GM21717 (cell line): ENCODE measurements around the gene CERCAM.
"Not testable (repeated sequence)": the region's sequence is repeated elsewhere in the genome, so short reads cannot be mapped to it uniquely, and the experiment has no call there.

Source experiments
- ATAC-seq: cut with Tn5 transposase; IDR thresholded peaks from one replicate; pipeline ENCODE4 v1.9.1; 2021; ENCODE audit warnings: mild to moderate bottlenecking, moderate library complexity; ENCODE audit not compliant: unreplicated experiment

The CERCAM gene

DNA sequence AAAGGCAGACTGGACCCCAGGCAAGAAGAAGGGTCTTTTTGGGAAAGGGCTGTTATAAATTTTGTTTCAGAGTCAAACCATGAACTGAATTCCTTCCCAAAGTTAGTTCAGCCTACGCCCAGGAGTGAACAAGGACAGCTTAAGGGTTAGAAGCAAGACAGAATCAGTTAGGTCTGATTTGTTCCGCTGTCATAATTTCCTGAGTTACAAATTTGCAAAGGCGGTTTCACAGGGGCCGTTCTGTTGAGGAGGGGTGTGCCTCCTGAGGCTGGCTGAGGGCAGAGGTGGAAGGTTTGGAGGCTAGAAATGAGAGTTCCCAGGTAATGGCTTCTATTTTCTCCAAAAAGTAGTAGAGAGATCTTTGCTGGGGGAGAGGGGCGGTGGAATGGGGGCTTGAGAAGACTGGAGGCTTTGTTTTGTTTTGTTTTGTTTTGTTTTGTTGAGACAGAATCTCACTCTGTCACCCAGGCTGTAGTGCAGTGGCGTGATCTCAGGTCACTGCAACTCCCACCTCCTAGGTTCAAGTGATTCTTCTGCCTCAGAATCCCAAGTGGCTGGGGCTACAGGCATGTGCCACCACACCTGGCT lies 4.1 kb upstream of the CERCAM start:
- no peak for ATAC-seq

DNA sequence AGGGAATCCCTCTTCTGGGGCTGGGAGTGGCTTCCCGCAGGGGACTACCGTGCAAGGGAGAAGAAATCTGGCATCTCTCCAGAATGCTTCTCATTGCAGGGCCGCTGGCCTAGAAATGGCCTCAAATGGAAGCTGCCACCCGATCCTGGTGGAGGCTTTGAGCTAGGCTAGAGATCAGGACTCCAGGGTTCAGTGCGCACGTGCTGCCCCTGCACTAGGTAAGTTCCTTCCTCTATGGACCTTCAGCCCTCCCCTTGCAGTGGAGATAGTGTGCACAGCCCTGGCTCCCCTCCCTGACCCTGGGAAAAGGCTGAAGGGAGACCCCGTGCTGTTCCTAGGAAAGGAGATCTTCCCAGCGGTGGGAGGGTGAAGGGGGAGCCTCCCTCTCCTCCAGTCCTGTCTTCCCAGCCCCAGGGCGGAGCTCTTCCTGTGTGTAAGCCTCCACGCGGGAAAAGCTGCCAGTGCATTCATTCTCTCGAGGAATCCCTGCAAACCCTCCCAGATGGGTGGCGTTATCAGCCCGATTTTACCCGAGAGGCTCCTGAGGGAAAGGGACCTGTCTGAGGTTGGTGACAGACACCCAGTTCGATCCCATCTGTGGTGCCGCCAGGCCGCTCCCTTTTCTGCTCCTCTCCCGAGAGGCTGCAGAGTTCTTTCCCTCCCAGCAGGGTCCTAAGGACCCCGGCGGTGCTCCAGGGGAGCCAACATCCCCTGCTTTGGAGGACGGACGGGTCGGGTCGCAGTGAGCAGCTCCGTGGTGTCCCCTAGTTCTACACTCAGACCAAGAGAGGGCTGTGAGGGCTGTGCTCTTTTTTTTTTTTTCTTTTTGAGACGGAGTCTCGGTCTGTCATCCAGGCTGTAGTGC lies 1.4 kb upstream of the CERCAM start:
- no peak for ATAC-seq

DNA sequence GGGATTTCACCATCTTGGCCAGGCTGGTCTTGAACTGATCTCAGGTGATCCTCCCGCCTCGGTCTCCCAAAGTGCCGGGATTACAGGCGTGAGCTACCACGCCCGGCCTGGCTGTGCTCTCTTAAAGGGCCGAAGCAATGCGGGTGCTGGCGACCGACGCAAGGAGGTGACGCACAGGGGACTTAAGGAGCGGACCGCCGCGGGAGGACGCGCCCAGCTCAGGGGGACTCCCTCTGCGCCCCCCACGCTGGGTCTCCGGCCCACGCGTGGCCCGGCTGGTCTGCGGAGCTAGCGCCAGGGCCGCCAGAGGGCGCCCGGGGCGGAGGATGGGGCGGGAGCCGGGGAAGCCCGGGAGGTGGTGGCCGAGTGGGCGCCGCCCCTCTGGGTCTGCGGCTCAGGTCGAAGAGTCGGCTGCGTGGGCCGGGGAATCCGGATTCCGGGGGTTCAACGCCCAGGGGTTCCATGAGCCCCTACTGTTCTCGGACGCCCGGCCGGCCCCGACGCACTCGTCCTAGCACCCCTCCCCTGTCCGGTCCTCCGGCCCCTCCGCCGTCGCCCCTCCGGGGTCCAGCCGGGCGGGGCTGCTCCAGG lies 502 bp upstream of the CERCAM start:
- peak; percentile 74 for ATAC-seq

DNA sequence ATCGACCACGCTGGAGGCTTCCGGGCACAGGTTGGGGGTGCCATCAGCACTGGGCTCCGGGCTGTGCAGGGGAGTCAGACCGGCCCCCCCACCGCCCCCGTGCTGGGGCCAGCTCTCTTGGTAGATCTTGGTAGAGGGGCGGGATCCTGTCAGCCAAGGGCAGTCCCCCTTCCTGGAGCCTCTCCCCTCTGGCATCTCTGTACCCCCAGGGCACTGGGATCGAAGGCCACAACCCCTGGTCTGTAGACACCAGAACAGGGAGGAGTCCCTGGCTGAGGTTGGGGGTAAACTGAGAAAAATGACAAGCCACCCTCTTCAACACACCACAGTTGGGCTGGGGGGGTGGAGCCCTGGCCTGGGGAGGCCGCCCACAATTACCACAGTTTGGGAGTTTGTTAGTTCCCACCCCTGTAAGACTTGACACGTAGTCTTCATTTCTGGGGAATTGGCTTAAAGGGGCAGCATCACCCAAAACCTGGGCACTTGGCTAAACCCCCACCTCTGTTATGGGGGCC lies 882 bp downstream of the CERCAM start:
- no peak for ATAC-seq

DNA sequence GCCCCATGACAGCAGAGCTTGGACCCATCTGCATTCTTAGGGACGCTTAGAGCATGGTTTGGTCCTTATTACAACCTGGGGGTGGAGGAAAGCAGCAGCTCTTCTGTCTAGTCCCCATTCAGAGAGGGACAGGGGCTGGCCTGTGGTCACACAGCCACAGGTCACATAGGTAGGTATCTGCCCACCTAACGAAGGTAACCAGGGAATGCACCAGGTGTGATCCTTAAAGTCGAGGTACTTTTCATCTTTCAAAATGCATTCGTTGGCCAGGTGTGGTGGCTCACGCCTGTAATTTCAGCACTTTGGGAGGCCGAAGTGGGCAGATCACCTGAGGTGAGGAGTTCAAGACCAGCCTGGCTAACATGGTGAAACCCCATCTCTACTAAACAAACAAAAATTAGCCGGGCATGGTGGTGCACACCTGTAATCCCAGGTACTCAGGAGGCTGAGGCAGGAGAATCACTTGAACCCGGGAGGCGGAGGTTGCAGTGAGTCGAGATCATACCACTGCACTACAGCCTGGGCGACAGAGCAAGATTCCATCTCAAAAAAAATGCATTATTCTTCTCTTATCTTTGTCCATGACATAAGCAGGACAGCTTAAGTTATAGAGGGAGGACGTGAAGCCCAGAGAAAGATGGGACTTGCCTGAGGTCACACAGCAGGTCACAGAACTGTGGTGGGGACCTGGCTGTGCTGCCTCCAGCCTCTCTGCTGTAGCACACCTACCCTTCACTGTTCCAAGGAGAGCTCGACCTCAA lies 1.5 kb downstream of the CERCAM start:
- ATAC-seq = not testable (repeated sequence)

DNA sequence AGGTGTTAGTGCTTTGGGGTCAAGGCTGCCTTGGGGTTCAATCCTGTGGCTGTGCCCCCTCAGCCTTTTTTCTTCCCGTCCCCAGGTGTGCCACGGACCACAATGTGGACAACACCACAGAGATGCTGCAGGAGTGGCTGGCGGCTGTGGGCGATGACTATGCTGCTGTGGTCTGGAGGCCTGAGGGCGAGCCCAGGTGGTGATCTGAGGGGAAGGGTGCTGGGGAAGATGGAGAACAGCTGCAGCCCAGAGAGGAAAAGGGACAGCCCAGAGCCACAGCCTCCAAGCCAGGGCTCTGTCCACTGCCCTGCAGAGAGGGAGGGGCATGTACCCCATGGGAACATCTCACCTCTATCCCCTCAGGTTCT lies 2.1 kb downstream of the CERCAM start:
- ATAC-seq = no peak

DNA sequence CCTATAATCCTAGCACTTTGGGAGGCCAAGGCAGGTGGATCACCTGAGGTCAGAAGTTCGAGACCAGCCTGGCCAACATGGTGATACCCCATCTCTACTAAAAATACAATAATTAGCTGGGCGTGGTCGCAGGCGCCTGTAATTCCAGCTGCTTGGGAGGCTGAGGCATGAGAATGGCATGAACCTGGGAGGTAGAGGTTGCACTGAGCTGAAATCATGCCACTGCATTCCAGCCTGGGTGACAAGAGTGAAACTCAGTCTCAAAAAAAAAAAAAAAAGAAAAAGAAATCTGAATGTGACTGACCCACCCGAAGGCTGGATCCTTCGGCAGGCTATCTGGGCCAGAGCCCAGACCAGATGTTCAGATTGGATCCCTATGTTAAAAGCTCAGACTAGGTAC lies 2.7 kb downstream of the CERCAM start:
- ATAC-seq = not testable (repeated sequence)

DNA sequence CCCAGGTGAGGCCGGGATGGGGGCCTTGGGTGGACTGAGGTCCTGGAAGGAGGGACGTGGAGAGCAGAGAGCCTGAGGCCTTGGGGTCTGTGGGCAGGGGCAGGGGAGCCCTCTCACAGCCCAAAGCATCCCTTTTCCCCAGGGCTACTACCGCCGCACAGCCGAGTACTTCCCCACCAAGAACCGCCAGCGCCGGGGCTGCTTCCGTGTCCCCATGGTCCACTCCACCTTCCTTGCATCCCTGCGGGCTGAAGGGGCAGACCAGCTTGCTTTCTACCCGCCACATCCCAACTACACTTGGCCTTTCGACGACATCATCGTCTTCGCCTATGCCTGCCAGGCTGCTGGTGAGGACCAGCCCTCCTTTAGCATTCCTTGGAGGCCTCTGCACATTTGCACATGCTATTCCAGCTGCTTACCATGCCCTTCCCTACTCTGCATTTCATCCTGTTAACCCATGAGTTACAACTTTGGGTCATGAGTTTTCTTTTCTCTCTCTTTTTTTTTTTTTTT lies 3.7 kb downstream of the CERCAM start:
- no peak for ATAC-seq

DNA sequence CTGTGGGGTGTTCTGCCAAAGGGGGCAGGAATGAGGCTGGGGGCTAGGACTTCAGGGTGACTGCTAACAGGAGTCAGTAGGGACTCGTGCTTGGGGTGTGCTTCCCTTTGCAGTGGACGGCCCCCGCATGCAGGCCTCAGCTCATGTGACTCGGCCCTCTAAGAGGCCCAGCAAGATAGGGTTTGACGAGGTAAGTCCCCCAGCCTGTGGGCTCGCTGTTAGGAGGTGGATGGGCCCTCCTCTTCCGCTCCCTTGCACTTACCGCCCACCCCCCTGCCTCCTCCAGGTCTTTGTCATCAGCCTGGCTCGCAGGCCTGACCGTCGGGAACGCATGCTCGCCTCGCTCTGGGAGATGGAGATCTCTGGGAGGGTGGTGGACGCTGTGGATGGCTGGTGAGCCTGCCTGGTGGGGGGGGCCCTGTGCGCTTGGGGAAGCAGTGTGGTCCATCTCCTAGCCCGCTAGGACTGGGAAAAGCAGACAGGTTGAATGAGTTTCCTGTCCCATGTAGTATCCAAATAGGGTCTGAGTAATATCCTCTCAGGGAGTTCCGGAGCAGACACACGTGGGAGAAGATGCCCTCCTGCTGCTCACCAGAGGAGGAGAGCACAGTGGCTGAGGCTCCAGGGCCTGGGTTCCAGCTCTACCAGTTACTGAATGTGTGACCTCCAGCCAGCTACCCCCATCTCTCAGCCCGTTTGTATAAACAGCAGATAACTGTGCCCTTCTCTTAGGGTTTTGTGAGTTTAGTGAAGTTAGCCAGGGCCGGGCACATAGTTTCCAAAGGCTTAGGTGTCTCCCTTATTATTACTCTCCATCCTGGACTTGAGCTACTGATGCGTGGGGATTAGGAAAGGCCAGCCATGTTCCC lies 8.2 kb downstream of the CERCAM start:
- no peak for ATAC-seq

DNA sequence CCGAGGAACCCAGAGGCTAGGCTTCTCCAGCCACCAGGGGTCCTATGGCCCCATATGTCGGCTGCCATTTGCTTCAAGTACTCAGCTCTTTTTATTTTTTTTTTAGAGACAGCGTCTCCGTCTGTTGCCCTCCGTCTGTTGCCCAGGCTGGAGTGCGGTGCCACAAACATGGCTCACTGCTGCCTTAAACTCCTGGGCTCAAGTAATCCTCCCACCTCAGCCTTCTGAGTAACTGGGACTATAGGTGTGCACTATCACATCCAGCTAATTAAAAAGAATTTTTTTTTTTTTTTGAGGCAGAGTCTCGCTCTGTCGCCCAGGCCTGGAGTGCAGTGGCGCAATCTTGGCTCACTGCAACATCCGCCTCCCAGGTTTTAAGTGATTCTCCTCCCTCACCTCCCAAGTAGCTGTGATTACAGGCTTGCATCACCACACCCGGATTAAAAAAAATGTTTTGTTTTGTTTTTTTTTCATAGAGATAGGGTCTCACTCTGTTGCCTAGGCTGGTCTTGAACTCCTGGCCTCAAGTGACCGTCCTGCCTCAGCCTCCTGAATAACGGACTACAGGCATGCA lies 8.9 kb downstream of the CERCAM start:
- ATAC-seq = no peak

DNA sequence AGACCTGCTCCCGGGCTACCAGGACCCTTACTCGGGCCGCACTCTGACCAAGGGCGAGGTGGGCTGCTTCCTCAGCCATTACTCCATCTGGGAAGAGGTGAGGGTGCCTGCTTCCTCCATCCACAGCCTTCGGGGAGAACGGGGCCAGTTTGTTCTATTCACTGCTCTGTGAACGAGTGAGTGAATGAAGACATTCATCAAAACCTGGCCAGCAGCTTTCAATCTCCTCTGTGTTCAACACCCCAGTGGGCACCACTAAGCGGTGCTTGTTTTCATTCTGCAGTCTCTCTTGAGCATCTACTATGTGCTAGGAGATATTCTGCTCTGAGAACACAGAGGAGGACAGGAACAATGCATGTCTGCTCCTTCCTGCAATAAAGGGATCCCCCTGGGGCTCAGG lies 10.6 kb downstream of the CERCAM start:
- no peak for ATAC-seq

DNA sequence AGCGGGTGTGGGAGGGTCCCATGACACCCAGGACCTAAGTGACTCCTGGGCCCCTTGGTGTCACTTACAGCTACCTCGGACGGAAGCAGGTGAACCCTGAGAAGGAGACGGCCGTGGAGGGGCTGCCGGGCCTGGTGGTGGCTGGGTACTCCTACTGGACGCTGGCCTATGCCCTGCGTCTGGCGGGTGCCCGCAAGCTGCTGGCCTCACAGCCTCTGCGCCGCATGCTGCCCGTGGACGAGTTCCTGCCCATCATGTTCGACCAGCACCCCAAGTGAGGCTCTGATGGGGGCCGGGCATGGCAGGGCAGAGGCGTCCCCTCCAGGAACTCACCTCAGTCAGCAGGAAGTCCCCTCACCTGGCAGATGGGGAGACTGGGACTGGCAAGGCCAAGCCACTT lies 13.7 kb downstream of the CERCAM start:
- no peak for ATAC-seq

DNA sequence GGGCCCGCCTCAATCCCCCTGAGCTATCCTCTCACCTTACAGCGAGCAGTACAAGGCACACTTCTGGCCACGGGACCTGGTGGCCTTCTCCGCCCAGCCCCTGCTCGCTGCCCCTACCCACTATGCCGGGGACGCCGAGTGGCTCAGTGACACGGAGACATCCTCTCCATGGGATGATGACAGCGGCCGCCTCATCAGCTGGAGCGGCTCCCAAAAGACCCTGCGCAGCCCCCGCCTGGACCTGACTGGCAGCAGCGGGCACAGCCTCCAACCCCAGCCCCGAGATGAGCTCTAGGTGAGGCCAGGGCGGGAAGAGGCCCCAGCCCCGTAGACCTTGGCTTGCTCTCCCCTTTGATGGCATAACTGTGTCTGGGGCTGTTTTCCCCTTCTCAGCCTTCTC lies 15.0 kb downstream of the CERCAM start:
- no peak for ATAC-seq

DNA sequence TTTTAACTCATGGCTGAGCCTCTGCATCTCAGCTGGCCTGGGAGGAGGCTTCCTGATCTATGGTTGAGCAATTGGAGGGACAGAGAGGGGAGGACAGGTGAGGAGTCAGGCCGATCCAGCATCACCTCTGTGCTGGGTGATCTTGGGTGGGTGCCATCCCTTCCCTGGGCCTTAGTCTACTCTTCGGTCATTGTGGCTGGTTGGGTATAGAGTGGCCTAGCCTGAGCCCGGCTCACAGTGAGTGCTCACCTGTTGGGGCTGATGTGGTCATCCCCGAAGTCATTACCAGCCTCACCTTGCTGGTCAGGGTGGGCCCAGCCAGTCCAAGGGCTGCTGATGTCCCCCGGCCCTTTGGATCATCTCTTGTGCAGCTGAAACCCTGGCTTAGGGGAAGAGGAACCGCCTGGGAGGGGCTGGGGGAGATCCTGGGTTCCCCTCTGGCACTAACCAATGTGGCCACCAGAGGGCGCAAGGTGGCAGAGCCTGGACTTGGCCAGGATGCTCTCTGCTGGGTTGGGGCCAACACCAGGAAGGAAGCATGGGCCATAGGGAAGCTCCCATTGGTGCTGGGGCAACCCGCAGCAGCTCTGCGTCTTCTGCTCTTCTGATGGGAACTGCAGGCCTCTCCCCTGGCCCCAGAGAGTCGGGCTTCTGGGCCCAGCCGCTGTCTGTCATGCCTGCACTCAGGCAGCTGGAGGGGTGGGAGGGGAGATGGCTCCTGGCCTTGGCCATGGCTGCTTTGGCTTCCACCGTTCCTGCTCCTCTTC lies 17.9 kb downstream of the CERCAM start:
- no peak for ATAC-seq

DNA sequence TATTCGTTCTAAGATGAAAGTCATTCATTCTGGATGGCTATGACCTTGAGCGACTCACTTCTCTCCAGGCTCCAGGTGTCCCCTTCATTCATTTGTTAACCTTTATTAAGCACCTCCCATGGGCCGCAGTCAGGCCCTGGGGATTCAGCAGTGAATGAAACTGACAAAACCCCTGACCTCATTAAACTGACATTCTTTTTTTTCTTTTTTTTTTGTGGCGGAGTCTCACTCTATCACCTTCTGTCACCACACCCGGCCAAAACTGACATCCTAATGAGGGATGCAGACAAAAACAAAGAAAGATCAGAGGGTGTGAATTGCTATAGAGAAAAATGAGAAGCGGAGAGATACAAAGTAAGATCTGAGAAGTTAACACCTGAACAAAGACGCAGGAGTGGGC lies 18.6 kb downstream of the CERCAM start:
- ATAC-seq = no peak

DNA sequence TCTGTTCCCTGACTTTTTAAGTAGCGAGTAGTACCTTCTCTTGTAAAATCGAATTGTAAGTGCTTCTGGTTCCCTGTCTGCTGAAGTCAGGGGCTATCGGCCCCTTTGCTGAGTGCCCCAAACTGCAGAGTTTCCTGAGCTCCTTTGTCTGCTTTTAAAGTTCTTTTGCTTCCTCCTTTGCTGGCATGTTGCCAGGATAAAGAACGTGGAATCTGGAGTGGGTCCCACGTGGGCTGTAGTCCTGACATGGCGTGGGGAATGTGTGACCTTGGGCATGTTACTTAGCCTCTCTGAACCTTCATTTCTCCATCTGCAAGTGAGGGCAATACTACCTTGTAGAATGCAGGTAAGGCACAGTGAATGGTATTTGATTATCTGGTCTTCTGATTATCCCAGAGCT lies 21.5 kb downstream of the CERCAM start:
- ATAC-seq = no peak

DNA sequence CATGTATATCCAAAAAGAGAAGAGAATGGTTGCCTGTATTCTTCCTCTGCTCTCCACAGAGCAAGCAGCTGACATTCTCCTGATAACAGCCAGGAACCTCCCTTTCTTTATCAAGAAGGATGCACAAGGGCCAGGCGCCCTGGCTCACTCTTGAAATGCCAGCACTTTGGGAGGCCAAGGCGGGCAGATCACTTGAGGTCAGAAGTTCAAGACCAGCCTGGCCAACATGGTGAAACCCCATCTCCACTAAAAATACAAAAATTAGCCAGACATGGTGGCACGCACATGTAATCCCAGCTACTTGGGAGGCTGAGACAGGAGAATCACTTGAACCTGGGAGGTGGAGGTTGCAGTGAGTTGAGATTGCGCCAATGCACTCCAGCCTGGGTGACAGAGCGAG lies 25.8 kb downstream of the CERCAM start:
- ATAC-seq = not testable (repeated sequence)

DNA sequence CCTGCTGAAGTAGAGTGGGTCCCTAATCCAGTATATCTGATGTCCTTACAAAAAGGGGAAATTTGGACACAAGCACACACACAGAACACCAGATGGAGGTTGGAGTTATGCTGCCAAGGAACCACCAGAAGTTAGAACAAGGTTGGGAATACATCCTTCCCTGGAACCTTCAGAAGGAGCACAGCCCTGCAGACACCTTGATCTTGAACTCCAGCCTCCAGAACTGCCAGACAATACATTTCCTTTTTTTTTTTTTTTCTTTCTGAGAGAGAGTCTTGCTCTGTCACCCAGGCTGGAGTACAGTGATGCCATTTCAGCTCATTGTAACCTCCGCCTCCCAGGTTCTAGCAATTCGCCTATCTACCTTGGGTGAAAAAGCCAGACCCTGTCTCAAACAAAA lies 28.1 kb downstream of the CERCAM start:
- no peak for ATAC-seq

DNA sequence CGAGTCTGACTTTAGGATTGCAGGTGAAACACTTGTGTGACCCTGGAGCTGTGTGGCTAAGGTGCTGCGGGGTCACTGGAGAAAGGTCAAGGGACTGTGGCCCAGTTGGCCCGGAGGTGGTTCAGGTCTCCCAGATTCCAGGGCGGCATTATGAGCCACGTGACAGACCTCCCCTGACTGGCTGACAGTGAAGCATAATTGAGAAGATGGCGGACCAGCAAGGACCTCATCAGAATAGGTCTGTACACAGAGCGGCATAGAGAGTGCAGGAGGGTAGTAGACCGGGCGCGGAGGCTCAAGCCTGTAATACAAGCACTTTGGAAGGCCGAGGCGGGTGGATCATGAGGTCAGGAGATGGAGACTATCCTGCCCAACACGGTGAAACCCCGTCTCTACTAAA lies 34.3 kb downstream of the CERCAM start:
- ATAC-seq = no peak
